Suprapubic skin (tissue), 4 donors: Measurements from ENCODE around the gene DDX56.

Experiments used
- CTCF ChIP-seq, 2 donors: fragments of 200-600 bp in 1 of 2; fragments of 450-650 bp in 1 of 2; sonication (generic) in 1 of 2; IDR thresholded peaks; one replicate each; pipeline ENCODE4 v1.5.1; 2016 to 2019; ENCODE audit warnings: antibody characterized with exemption in 2 of 2, mild to moderate bottlenecking in 1 of 2, moderate library complexity in 1 of 2
- POLR2A ChIP-seq, 2 donors: fragments of 450-650 bp; IDR thresholded peaks; one replicate each; pipeline ENCODE4 v1.6.1; 2017; ENCODE audit warnings: antibody characterized with exemption in 2 of 2, mild to moderate bottlenecking in 2 of 2, moderate library complexity in 2 of 2
- POLR2AphosphoS5 ChIP-seq, 3 donors: sonication (generic); formaldehyde crosslinking; IDR thresholded peaks; one replicate each; pipeline ENCODE4 v1.6.1; 2017; ENCODE audit warnings: antibody characterized with exemption in 3 of 3

GRCh38 chr7:44622342-44623151 lies 48.8 kb upstream of the DDX56 start:
- TF ChIP-seq POLR2AphosphoS5 (IDR thresholded peaks at IDR 0.05) (no peak), CTCF (IDR thresholded peaks at IDR 0.05) (no peak), POLR2A (IDR thresholded peaks at IDR 0.05) (no peak)
